ENCODE results near the gene FBF1. TPM values are rescaled to one million over a fixed set of nuclear protein-coding genes. Genes with fewer than 3 reads are reported as not detected.
"Not testable (repeated sequence)": the region's sequence is repeated elsewhere in the genome, so short reads cannot be mapped to it uniquely, and the experiment has no call there.

The FBF1 gene
- total RNA-seq, 4 donors from 2014 or later = 13.9 to 18.3 (median 15.5) TPM

- WGBS, 2 donors = 54 to 73% methylated on average over 6 to 8 of the region's 11 CpGs
- intact Hi-C loops (cut with DNase I) = no loop called here
- no peaks in the 10 kb centered on the region for H3K27me3 ChIP-seq
- no peak for TF ChIP-seq CTCF (IDR thresholded peaks at IDR 0.05)
- no peak for TF ChIP-seq POLR2A (IDR thresholded peaks at IDR 0.05)
- H3K4me1 ChIP-seq = peaks cover 62 to 100% (median 79%) of the 10 kb centered on the region in 3 donors
- peak overlapping the region; percentile 93 to 98 (median 96) for H3K27ac ChIP-seq
- no peak overlapping the region for H3K4me3 ChIP-seq
- DNase-seq = no peak
- H3K36me3 ChIP-seq = peaks cover 8 to 21% (median 13%) of the 10 kb centered on the region in 3 donors
- no peaks in the 10 kb centered on the region for H3K9me3 ChIP-seq
Observed at GRCh38 chr17:75873587-75874322, 67.1 kb downstream of the FBF1 start.

- H3K4me3 ChIP-seq = peak overlapping the region in 1 of 4 donors; percentile 44
- H3K27ac ChIP-seq = peak overlapping the region; percentile 93 to 98 (median 96)
- WGBS, 2 donors = 33% methylated on average over 1 of the region's 13 CpGs; no CpG with 5 or more reads in 1 of the 2 donors
- peaks cover 59 to 98% (median 84%) of the 10 kb centered on the region in 3 donors for H3K4me1 ChIP-seq
- TF ChIP-seq POLR2A (IDR thresholded peaks at IDR 0.05) = peak in 2 of 4 donors; percentile 31 to 50
- TF ChIP-seq CTCF (IDR thresholded peaks at IDR 0.05) = no peak
- intact Hi-C loops (cut with DNase I) = no loop called here
- no peaks in the 10 kb centered on the region for H3K27me3 ChIP-seq
- peaks cover 8 to 21% (median 13%) of the 10 kb centered on the region in 3 donors for H3K36me3 ChIP-seq
- no peak for DNase-seq
- no peaks in the 10 kb centered on the region for H3K9me3 ChIP-seq
Observed at GRCh38 chr17:75872434-75873351, 68.1 kb downstream of the FBF1 start.

GRCh38 chr17:75870228-75870627 is 70.6 kb downstream of the FBF1 start:
- H3K36me3 ChIP-seq = peaks cover 8 to 18% (median 13%) of the 10 kb centered on the region in 3 donors
- 47 to 55% methylated on average over 8 to 10 of the region's 10 CpGs for WGBS, 2 donors
- H3K4me3 ChIP-seq = peak overlapping the region in 3 of 4 donors; percentile 14 to 60 (median 33)
- H3K4me1 ChIP-seq = peaks cover 36 to 76% (median 67%) of the 10 kb centered on the region in 3 donors
- H3K9me3 ChIP-seq; H3K27me3 ChIP-seq; intact Hi-C loops (cut with DNase I); DNase-seq: not testable (repeated sequence)
- H3K27ac ChIP-seq = peak overlapping the region; percentile 69 to 98 (median 96)

- TF ChIP-seq POLR2A (IDR thresholded peaks at IDR 0.05) (peak in 1 of 4 donors; percentile 7), CTCF (IDR thresholded peaks at IDR 0.05) (no peak)
- peak overlapping the region in 3 of 4 donors; percentile 14 to 60 (median 33) for H3K4me3 ChIP-seq
- no peaks in the 10 kb centered on the region for H3K9me3 ChIP-seq
- DNase-seq = no peak
- H3K27me3 ChIP-seq = no peaks in the 10 kb centered on the region
- 30% methylated on average over 11 to 13 of the region's 23 CpGs for WGBS, 2 donors
- H3K4me1 ChIP-seq = peaks cover 32 to 76% (median 67%) of the 10 kb centered on the region in 3 donors
- H3K36me3 ChIP-seq = peaks cover 2 to 10% (median 8%) of the 10 kb centered on the region in 3 donors
- intact Hi-C loops (cut with DNase I) = no loop called here
- peak overlapping the region; percentile 69 to 98 (median 96) for H3K27ac ChIP-seq
Observed at GRCh38 chr17:75869282-75870141, 71.3 kb downstream of the FBF1 start.

- WGBS, 2 donors = 80 to 93% methylated on average over 2 to 10 of the region's 12 CpGs
- H3K4me3 ChIP-seq = peak overlapping the region in 1 of 4 donors; percentile 60
- DNase-seq; H3K36me3 ChIP-seq; intact Hi-C loops (cut with DNase I); H3K9me3 ChIP-seq; H3K27me3 ChIP-seq: not testable (repeated sequence)
- H3K27ac ChIP-seq = peak overlapping the region; percentile 69 to 98 (median 96)
- H3K4me1 ChIP-seq = peaks cover 32 to 76% (median 67%) of the 10 kb centered on the region in 3 donors
Observed at GRCh38 chr17:75868730-75869281, 72.0 kb downstream of the FBF1 start.

GRCh38 chr17:75865404-75866188 is 75.2 kb downstream of the FBF1 start:
- intact Hi-C loops (cut with DNase I); H3K27me3 ChIP-seq; H3K36me3 ChIP-seq; DNase-seq; H3K4me3 ChIP-seq; H3K9me3 ChIP-seq: not testable (repeated sequence)
- peak overlapping the region; percentile 66 to 81 (median 72) for H3K27ac ChIP-seq
- peaks cover 19 to 63% (median 46%) of the 10 kb centered on the region in 3 donors for H3K4me1 ChIP-seq
- WGBS, 2 donors = 72 to 76% methylated on average over 13 to 17 of the region's 17 CpGs

GRCh38 chr17:75864887-75865286 is 76.0 kb downstream of the FBF1 start:
- H3K4me3 ChIP-seq; intact Hi-C loops (cut with DNase I); H3K27me3 ChIP-seq; H3K9me3 ChIP-seq; H3K36me3 ChIP-seq; DNase-seq: not testable (repeated sequence)
- Histone ChIP-seq H3K4me1 (peaks cover 15 to 56% (median 39%) of the 10 kb centered on the region in 3 donors), H3K27ac (peak overlapping the region; percentile 66 to 87 (median 77))
- WGBS, 2 donors = 47 to 71% methylated on average over 3 to 4 of the region's 4 CpGs

All from esophagus squamous epithelium (tissue), 5 donors.